K562 (cell line): Measurements from ENCODE around the gene ADIPOQ.

ENCODE experiments used
- BACH1 ChIP-seq: fragments of 200-800 bp; sonication (Bioruptor generic); IDR thresholded peaks from 2 replicates; pipeline ENCODE4 v1.6.1; 2016; ENCODE audit warnings: missing genetic modification characterization, missing compliant biosample characterization
- CBX2 ChIP-seq: fragments of 200-600 bp; sonication (generic); IDR thresholded peaks from one replicate; pipeline ENCODE4 v1.6.1; 2012; ENCODE audit warnings: mild to moderate bottlenecking, low read length, inconsistent platforms; ENCODE audit not compliant: insufficient read depth, poor library complexity, severe bottlenecking
- MAFF ChIP-seq: IDR thresholded peaks from 2 replicates; pipeline ENCODE4 v1.6.1; 2012; ENCODE audit warnings: low read length, improper control_type of control experiment
- POU5F1 ChIP-seq: fragments of 150-350 bp; IDR thresholded peaks from 2 replicates; pipeline ENCODE4 v1.6.1; 2014; ENCODE audit warnings: borderline replicate concordance, low read length, low read depth, mild to moderate bottlenecking; ENCODE audit not compliant: partially characterized antibody
- ZNF561 ChIP-seq: fragments of 450-650 bp; formaldehyde crosslinking; conservative IDR thresholded peaks from 2 replicates; pipeline ENCODE4 v1.4.0; 2020; ENCODE audit warnings: mild to moderate bottlenecking, moderate library complexity
- ZNF57 ChIP-seq: fragments of 450-650 bp; formaldehyde crosslinking; IDR thresholded peaks from 2 replicates; pipeline ENCODE4 v1.4.0; 2020; ENCODE audit warnings: mild to moderate bottlenecking, moderate library complexity
- TF ChIP-seq, protein P1 (sequence below): fragments of 250-450 bp; sonication (Bioruptor Pico); IDR thresholded peaks from 2 replicates; pipeline ENCODE4 v1.5.0; 2021; ENCODE audit warnings: mild to moderate bottlenecking, moderate library complexity
- TF ChIP-seq, protein P2 (sequence below), 3 experiments: IDR thresholded peaks in 2 of 3; conservative IDR thresholded peaks in 1 of 3; 2 replicates each; pipeline ENCODE4 v1.5.1; 2011 to 2012; ENCODE audit warnings: low read length in 3 of 3, mild to moderate bottlenecking in 3 of 3, control low read depth in 2 of 3, improper control_type of control experiment in 1 of 3, inconsistent platforms in 1 of 3, low read depth in 1 of 3, mixed read lengths in 1 of 3, moderate library complexity in 1 of 3; ENCODE audit not compliant: insufficient read depth in 2 of 3

DNA sequence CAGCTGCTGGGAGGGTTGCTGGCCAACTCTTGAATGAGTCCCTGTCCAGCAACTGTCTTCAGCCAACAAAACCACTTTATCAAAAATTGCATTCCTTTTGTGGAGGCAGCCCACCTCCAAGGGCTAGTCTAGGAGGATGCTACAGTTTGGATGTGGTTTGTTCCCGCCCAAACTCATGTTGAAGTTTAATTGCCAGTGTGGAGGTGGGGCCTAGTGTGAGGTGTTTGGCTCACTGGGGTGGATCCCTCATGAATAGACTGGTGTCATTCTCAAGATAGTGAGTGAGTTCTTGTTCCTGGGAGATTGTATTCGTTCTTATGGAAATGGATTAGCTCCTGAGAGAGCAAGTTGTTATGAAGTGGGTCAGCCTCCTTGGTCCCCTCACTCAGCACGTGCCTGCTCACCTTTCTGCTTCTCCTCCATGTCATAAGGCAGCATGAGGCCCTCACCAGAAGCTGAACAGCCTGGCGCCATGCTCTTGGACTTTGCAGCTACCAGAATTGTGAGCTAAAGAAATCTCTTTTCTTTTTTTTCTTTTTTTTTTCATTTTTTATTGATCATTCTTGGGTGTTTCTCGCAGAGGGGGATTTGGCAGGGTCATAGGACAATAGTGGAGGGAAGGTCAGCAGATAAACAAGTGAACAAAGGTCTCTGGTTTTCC is 32.0 kb upstream of the ADIPOQ start:
- TF ChIP-seq, protein P1, sequence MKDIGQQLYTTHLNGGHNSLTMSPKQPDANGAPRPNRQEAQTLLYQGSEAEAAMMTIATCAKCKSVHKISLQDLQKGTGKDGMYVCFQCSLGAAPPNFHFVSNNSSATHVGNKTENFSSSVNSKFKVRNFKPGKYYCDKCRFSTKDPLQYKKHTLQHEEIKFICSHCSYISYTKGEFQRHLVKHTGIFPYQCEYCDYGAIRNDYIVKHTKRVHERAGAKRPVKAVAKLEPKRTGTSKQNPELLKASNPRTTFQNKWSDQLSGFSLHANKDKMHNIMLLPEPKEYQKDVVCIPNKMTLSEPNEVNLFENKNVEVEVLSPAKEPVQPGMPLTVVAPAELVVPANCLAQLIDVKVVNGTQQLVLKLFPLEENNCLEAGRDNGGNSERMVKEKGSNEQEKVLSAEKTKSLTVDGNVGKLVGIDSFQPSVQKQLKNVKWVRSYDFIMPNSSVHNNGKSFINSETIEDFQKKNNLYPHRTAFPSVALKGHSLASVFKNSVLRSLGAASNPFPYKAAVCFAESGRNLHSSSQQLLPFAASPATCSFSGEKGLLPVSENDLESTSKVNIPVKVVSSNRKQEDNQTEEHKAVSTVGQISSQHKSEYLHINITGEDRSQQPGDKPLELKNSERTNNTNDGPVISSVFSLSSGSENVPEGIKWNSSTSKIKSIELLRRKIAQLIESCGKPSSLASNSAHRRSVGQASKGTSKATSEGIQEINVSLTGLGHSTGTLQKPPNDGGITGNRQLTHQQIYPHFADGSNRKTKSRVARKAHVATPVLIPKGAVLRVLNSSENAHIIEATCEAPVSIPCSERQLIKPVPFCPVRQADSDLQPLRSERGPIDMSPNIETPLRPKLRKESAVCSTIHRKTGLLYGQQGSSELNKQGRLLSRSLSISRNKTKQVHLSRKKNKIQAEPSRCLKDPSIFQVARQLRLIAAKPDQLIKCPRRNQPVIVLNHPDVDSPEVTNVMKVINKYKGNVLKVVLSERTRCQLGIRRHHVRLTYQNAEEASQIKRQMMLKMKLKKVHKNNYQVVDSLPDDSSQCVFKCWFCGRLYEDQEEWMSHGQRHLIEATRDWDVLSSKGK: no peak
- TF ChIP-seq POU5F1 (no peak), ZNF561 (CRISPR knock-in tag) (no peak), ZNF57 (CRISPR knock-in tag) (no peak), CBX2 (no peak), MAFF (no peak), BACH1 (tag) (no peak)
- TF ChIP-seq, protein P2, sequence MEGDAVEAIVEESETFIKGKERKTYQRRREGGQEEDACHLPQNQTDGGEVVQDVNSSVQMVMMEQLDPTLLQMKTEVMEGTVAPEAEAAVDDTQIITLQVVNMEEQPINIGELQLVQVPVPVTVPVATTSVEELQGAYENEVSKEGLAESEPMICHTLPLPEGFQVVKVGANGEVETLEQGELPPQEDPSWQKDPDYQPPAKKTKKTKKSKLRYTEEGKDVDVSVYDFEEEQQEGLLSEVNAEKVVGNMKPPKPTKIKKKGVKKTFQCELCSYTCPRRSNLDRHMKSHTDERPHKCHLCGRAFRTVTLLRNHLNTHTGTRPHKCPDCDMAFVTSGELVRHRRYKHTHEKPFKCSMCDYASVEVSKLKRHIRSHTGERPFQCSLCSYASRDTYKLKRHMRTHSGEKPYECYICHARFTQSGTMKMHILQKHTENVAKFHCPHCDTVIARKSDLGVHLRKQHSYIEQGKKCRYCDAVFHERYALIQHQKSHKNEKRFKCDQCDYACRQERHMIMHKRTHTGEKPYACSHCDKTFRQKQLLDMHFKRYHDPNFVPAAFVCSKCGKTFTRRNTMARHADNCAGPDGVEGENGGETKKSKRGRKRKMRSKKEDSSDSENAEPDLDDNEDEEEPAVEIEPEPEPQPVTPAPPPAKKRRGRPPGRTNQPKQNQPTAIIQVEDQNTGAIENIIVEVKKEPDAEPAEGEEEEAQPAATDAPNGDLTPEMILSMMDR (IDR thresholded peaks at IDR 0.05 in 2 of 3, conservative IDR thresholded peaks at IDR 0.05 in 1 of 3; ENCODE audit: insufficient read depth in 2 of 3, low read depth in 1 of 3, low read length in 3 of 3): no peak
